ENCODE measurements around the gene RAPH1.
"Not testable (repeated sequence)": the region's sequence is repeated elsewhere in the genome, so short reads cannot be mapped to it uniquely, and the experiment has no call there.

RAPH1 gene

DNA sequence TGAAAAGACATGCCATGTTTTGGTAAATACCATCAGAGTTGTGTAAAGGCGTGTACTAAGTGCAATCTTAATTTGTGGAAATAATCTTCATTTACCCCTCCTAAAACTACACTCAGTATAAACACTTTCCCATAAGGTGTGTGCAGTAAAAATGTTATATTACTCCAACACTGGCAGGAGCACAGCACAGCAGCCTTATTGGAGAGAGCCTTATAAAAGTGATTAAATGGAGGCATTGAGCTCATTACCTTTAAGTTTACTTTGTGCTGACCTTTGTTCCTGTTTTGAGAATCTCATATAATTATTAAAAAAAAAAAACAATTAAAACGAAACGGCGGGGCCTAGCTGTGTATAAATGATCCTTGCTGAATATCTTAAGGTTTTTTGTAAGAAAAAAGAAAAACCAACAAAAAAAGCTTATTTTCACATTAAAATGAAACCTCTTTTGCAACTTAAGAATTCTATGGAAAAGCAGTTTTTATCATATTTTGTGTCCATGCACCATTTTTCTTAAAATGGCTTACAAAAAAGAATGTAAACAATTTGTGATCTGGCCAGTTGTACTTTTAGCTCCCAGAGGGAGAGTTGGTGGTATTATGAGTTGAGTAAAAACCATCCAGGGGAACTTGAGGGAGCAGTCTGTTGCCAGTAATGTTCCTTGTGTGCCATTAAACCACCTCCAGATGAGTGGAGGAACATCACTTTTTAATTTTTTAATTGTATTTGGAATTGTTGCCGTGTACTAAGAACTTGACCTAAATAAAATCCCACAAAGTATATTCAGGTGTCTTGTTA is 103.5 kb downstream of the RAPH1 start:
- no peak for DNase-seq

- not testable (repeated sequence) for DNase-seq
Observed at GRCh38 chr2:203429643-203430042, 105.5 kb downstream of the RAPH1 start.

DNA sequence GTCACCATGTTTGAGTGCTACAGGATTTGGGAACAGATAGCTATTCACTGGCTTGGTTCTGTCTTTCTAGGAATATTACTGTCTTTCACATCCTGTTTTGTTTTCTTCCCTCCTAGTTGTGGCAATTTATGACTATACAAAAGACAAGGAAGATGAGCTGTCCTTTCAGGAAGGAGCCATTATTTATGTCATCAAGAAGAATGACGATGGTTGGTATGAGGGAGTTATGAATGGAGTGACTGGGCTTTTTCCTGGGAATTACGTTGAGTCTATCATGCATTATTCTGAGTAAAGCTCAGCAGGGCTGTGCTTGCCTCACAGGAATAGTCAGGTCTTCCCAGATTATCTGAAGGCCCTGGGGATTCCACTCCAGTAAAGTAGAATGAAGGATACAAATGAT is 108.0 kb downstream of the RAPH1 start:
- DNase-seq: no peak

GRCh38 chr2:203418271-203418670 is 116.8 kb downstream of the RAPH1 start:
- no peak for DNase-seq

DNA sequence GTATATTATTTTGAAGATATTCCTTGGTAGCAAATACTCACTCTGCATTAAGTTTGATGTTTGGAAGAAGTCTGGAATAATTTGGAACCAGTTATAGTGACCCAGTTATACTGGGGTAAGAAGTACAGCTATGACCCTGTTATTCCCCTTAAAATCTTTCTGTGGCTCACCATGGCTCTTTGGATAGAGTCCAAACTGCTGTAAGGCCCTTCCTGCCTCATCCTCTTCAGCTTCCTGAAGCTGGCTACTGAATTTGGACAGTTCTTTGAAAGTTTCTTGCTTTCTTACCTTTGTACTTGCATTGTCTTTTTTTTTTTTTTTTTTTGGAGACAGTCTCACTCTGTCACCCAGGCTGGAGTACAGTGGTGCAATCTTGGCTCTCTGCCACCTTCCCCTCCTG is 121.3 kb downstream of the RAPH1 start:
- no peak for DNase-seq

DNA sequence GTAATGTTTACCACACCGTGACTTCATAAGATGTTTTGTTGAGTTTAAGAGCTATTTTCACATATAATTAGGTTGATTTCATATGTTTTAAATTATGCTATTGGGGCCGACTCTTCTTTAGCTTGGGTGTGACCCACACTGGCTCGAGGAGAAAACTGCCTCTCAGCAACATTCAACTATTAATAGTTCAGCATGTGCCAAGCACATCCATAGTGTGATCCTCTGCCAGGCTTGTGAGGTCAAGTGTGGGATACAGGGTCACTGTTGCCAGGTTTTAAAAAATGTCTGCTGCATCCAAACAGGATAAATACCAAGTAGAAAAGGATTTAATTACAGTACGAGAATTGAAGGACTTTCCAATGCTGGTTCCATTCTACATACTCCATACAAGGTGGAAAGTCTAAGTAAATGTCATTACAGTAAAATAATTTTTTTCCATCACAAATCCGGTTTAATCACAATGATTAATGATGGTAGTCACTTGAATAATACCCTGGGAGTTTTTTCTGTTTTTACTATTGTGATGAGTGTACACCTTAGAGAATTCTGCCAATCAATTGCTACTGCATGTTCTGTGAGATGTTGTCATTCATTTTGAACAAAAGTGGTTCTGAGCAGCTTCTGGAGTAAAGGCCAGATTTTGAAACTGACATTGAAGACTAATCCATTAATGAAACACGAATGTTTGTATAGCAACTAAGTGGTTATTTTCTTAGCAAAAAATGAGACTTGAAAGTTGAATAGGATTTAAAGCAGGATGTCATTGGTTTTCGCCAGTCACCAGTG is 122.4 kb downstream of the RAPH1 start:
- DNase-seq: no peak

GRCh38 chr2:203407496-203407895 is 127.6 kb downstream of the RAPH1 start:
- no peak for DNase-seq

- DNase-seq: no peak
Observed at GRCh38 chr2:203404996-203405395, 130.1 kb downstream of the RAPH1 start.

- no peak for DNase-seq
Observed at GRCh38 chr2:203400805-203401585, 134.1 kb downstream of the RAPH1 start.

GRCh38 chr2:203399031-203399430 is 136.1 kb downstream of the RAPH1 start:
- DNase-seq: no peak

- DNase-seq: no peak
Observed at GRCh38 chr2:203396667-203397066, 138.4 kb downstream of the RAPH1 start.

DNA sequence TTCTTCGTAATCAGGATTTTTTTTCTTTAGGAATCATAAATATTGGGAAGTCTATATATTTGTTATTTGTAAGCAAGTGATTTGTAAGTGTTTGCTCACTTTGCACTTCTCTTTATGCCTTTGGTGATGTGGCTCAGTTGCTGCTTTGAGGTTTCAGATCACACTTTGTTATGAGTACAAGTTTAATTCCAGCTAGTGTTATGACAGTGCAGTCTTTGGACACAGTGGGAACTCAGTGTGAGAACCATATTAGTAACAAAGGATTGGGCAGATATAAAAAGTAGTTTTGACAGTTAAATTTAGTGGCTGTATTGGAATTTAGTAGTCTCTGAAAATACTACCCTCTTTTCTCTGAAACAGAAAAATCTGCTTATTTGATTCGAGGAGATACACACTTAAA is 139.2 kb downstream of the RAPH1 start:
- no peak for DNase-seq

DNA sequence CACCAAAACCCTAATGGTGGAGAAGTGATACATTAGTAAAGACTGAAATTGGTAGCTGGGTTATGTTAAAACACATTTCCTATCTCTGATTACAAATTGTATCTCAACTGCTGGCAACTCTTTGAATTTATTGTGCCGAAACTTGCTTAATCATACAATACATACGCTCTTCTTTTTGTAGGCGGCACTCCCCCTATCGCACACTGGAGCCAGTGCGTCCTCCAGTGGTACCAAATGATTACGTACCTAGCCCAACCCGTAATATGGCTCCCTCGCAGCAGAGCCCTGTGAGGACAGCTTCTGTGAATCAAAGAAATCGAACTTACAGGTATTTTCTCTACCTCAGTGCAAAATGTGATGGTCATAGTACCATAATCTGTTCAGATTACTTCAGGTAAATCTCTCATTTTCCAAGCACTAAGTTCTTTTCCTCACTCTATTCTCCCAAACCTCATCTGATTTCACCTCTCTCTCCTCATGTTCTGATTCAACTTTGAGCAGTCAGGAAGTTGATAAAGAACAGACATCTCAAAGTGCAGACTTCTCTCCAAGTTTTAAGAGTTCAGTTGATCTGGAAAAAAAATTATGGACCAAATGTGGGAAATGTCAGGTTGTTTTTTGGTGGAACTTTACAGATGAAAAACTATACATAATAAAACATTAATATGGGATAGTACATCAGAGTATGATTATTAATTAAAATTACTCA is 140.4 kb downstream of the RAPH1 start:
- no peak for DNase-seq

- not testable (repeated sequence) for DNase-seq
Observed at GRCh38 chr2:203388153-203388552, 146.9 kb downstream of the RAPH1 start.

GRCh38 chr2:203383038-203383437 is 152.1 kb downstream of the RAPH1 start:
- DNase-seq: no peak

DNA sequence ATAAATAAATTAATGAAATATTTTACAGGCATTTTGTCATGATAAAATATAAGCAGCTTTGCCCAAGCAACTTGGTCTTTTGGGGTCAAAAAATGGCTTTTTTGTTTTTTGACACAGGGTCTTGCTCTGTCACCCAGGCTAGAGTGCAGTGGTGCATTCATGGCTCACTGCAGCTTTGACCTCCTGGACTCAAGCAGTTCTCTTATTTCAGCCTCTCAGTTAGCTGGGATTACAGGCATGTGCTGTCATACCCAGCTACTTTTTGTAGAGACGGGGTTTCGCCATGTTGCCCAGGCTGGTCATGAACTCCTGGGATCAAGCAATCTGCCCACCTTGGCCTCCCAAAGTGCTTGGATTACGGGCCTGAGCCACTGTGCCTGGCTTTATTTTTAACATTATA is 155.9 kb downstream of the RAPH1 start:
- DNase-seq: no peak

- DNase-seq: no peak
Observed at GRCh38 chr2:203376173-203376572, 158.9 kb downstream of the RAPH1 start.

DNA sequence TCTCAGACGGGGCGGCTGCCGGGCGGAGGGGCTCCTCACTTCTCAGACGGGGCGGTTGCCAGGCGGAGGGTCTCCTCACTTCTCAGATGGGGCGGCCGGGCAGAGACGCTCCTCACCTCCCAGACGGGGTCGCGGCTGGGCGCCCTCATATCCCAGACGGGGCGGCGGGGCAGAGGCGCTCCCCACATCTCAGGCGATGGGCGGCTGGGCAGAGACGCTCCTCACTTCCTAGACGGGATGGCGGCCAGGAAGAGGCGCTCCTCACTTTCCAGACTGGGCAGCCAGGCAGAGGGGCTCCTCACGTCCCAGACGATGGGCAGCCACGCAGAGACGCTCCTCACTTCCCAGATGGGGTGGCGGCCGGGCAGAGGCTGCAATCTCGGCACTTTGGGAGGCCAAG is 162.4 kb downstream of the RAPH1 start:
- DNase-seq: not testable (repeated sequence)

DNA sequence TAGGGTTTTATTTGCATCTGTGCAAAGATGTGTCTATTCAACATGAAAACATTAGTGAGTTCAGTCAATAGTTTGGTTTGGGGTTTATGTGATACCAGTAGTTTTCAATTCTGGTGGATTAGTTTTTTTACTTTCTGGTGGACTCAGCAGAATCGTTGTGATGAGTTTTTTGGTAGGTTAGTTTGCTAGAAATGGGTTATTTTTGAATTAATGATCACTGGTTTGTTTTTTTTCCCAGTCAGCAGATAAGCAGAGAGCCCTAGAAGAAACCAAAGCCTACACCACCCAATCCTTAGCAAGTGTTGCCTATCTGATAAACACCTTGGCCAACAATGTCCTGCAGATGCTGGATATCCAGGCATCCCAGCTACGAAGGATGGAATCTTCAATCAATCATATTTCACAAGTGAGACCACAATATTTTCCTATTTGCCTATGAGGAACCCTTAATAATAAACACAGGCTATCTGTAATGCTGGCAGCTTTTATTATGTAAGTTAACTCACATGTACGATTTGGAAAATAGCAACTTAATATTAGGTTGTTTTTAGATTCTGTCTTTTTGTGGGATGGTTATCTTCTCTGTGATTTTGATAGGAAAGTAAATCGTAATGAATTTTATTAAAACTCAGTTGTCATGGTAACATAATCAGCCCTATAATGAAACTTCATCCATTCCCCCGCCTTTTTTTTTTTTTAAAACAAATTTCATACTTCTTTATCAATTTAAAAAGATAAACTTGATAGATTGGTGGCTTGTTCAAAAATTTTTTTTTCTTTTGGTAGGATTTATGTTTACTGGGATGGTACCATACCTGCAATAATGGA is 168.2 kb downstream of the RAPH1 start:
- DNase-seq: no peak

- no peak for DNase-seq
Observed at GRCh38 chr2:203361922-203362321, 173.2 kb downstream of the RAPH1 start.

GRCh38 chr2:203361495-203361894 is 173.6 kb downstream of the RAPH1 start:
- no peak for DNase-seq

All from activated gamma-delta T cell treated with Interleukin-2 at 50 U/mL for 16 hours (primary cell).